Measurements from ENCODE around the gene RNASE11. TPM values are rescaled to one million over a fixed set of nuclear protein-coding genes. Genes with fewer than 3 reads are reported as not detected.

The RNASE11 gene
- total RNA-seq, 4 donors from 2014 or later, result not detected

GRCh38 chr14:20550926-20551325 lies 36.9 kb downstream of the RNASE11 start:
- Histone ChIP-seq H3K27ac (no peak overlapping the region), H3K27me3 (no peaks in the 10 kb centered on the region), H3K36me3 (no peaks in the 10 kb centered on the region), H3K9me3 (no peaks in the 10 kb centered on the region), H3K4me3 (replicated peaks in 1 of 3) (no peak overlapping the region), H3K4me1 (peaks cover 0 to 8% of the 10 kb centered on the region in 2 donors)
- intact Hi-C loops (cut with DNase I), result no loop called here
- WGBS, 2 donors, result 93 to 94% methylated on average over 2 of the region's 2 CpGs
- DNase-seq, result no peak
- TF ChIP-seq POLR2A (IDR thresholded peaks at IDR 0.05), result no peak
- no peak for TF ChIP-seq CTCF (IDR thresholded peaks at IDR 0.05)

- Histone ChIP-seq H3K36me3 (no peaks in the 10 kb centered on the region), H3K4me1 (peaks cover 0 to 8% of the 10 kb centered on the region in 2 donors), H3K9me3 (no peaks in the 10 kb centered on the region), H3K4me3 (replicated peaks in 1 of 3) (no peak overlapping the region), H3K27me3 (no peaks in the 10 kb centered on the region), H3K27ac (peak overlapping the region; percentile 48 to 60 (median 55))
- intact Hi-C loops (cut with DNase I), result no loop called here
- DNase-seq, result peak; percentile 10 to 17
- TF ChIP-seq POLR2A (IDR thresholded peaks at IDR 0.05) (no peak), CTCF (IDR thresholded peaks at IDR 0.05) (no peak)
- WGBS, 2 donors, result 63 to 77% methylated on average over 10 of the region's 10 CpGs
Observed at GRCh38 chr14:20548414-20549158, 39.2 kb downstream of the RNASE11 start.

GRCh38 chr14:20546877-20547276 lies 40.9 kb downstream of the RNASE11 start:
- TF ChIP-seq POLR2A (IDR thresholded peaks at IDR 0.05) (no peak), CTCF (IDR thresholded peaks at IDR 0.05) (no peak)
- 75 to 78% methylated on average over 3 of the region's 3 CpGs for WGBS, 2 donors
- no peak overlapping the region for H3K4me3 ChIP-seq (replicated peaks in 1 of 3)
- peaks cover 0 to 8% of the 10 kb centered on the region in 2 donors for H3K4me1 ChIP-seq
- no peaks in the 10 kb centered on the region for H3K27me3 ChIP-seq
- H3K9me3 ChIP-seq, result no peaks in the 10 kb centered on the region
- DNase-seq, result no peak
- intact Hi-C loops (cut with DNase I), result no loop called here
- H3K27ac ChIP-seq, result no peak overlapping the region
- no peaks in the 10 kb centered on the region for H3K36me3 ChIP-seq

- Histone ChIP-seq H3K9me3 (no peaks in the 10 kb centered on the region), H3K27ac (no peak overlapping the region), H3K4me1 (no peaks in the 10 kb centered on the region), H3K4me3 (replicated peaks in 1 of 3) (no peak overlapping the region), H3K36me3 (no peaks in the 10 kb centered on the region), H3K27me3 (no peaks in the 10 kb centered on the region)
- 59 to 62% methylated on average over 4 of the region's 4 CpGs for WGBS, 2 donors
- no peak for DNase-seq
- no peak for TF ChIP-seq CTCF (IDR thresholded peaks at IDR 0.05)
- no peak for TF ChIP-seq POLR2A (IDR thresholded peaks at IDR 0.05)
- intact Hi-C loops (cut with DNase I), result loop anchor here (10.0 kb wide), 1 partner anchor 155 kb away; no protein-coding TSS in a partner anchor
Observed at GRCh38 chr14:20539906-20540305, 47.9 kb downstream of the RNASE11 start.

Other genes with a start within 250 kb of the RNASE11 start
- gene PARP2, start 244.4 kb downstream of the RNASE11 start, total RNA-seq, result 10 to 100 TPM in 2 of 4 donors, 1 to 10 TPM in 2; 8.8 to 14.6 (median 9.7) TPM
- gene TEP1, start 174.5 kb downstream of the RNASE11 start, total RNA-seq, result 10 to 100 TPM; 26.6 to 39.3 (median 29.7) TPM
- 1 to 10 TPM in 1 of 4 donors, under 1 TPM in 3; 0.27 to 2.0 (median 0.36) TPM for gene KLHL33, start 151.8 kb downstream of the RNASE11 start, total RNA-seq
- gene OSGEP, start 133.2 kb downstream of the RNASE11 start, total RNA-seq, result 10 to 100 TPM; 56.7 to 88.8 (median 75.0) TPM
- 100 to 1,000 TPM; 133 to 179 (median 142) TPM for gene APEX1, start 132.8 kb downstream of the RNASE11 start, total RNA-seq
- 10 to 100 TPM; 15.4 to 29.1 (median 23.1) TPM for gene PIP4P1, start 126.6 kb downstream of the RNASE11 start, total RNA-seq
- gene PNP, start 118.6 kb downstream of the RNASE11 start, total RNA-seq, result 10 to 100 TPM; 13.9 to 29.3 (median 18.7) TPM
- gene RNASE10, start 82.5 kb downstream of the RNASE11 start, total RNA-seq, result not detected
- not detected for gene RNASE9, start 27.0 kb downstream of the RNASE11 start, total RNA-seq
- gene RNASE12, start 3.4 kb upstream of the RNASE11 start, total RNA-seq, result not detected
- not detected for gene OR6S1, start 53.7 kb upstream of the RNASE11 start, total RNA-seq
- gene RNASE4, start 96.6 kb upstream of the RNASE11 start, total RNA-seq, result 10 to 100 TPM; 15.5 to 58.9 (median 45.8) TPM
- 10 to 100 TPM in 1 of 4 donors, 1 to 10 TPM in 3; 2.8 to 17.6 (median 5.8) TPM for gene ANG, start 100.8 kb upstream of the RNASE11 start, total RNA-seq
- not detected for gene EDDM3A, start 157.9 kb upstream of the RNASE11 start, total RNA-seq
- gene EDDM3B, start 180.4 kb upstream of the RNASE11 start, total RNA-seq, result not detected
- gene RNASE6, start 193.3 kb upstream of the RNASE11 start, total RNA-seq, result 10 to 100 TPM in 1 of 4 donors, 1 to 10 TPM in 3; 1.8 to 13.2 (median 6.2) TPM
- 100 to 1,000 TPM in 2 of 4 donors, 10 to 100 TPM in 2; 69.0 to 208 (median 133) TPM for gene RNASE1, start 214.8 kb upstream of the RNASE11 start, total RNA-seq